ENCODE measurements around the gene CNBD2.

GRCh38 chr20:36004045-36004444 lies 35.7 kb downstream of the CNBD2 start:
- TF ChIP-seq, protein P1, sequence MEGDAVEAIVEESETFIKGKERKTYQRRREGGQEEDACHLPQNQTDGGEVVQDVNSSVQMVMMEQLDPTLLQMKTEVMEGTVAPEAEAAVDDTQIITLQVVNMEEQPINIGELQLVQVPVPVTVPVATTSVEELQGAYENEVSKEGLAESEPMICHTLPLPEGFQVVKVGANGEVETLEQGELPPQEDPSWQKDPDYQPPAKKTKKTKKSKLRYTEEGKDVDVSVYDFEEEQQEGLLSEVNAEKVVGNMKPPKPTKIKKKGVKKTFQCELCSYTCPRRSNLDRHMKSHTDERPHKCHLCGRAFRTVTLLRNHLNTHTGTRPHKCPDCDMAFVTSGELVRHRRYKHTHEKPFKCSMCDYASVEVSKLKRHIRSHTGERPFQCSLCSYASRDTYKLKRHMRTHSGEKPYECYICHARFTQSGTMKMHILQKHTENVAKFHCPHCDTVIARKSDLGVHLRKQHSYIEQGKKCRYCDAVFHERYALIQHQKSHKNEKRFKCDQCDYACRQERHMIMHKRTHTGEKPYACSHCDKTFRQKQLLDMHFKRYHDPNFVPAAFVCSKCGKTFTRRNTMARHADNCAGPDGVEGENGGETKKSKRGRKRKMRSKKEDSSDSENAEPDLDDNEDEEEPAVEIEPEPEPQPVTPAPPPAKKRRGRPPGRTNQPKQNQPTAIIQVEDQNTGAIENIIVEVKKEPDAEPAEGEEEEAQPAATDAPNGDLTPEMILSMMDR (IDR thresholded peaks at IDR 0.05), result no peak
- no peak for TF ChIP-seq POLR2A (IDR thresholded peaks at IDR 0.05)
- no peak for TF ChIP-seq EP300 (IDR thresholded peaks at IDR 0.05)
